WERI-Rb-1 (cell line): Measurements from ENCODE around the gene DYSF.

Experiments
- DNase-seq: peaks from one replicate; pipeline ENCODE4 v3.0.0-alpha.2; 2020
- H3K27ac ChIP-seq: fragments of 250-450 bp; sonication (Bioruptor Pico); 2 replicates; pipeline ENCODE4 v1.5.1; 2020; ENCODE audit warnings: mild to moderate bottlenecking, moderate library complexity
- H3K27me3 ChIP-seq: fragments of 250-450 bp; sonication (Bioruptor Pico); 2 replicates; pipeline ENCODE4 v1.5.1; 2021; ENCODE audit warnings: mild to moderate bottlenecking, low read depth, moderate library complexity; ENCODE audit not compliant: insufficient read depth, severe bottlenecking
- H3K36me3 ChIP-seq: fragments of 250-450 bp; sonication (Bioruptor Pico); 2 replicates; pipeline ENCODE4 v1.5.1; 2020; ENCODE audit warnings: mild to moderate bottlenecking, moderate library complexity
- H3K4me3 ChIP-seq: 2 replicates; pipeline ENCODE4 v1.5.1; 2011; ENCODE audit warnings: low read depth, mild to moderate bottlenecking, control low read depth, low read length
- H3K9me3 ChIP-seq: fragments of 250-450 bp; sonication (Bioruptor Pico); 2 replicates; pipeline ENCODE4 v1.5.1; 2021; ENCODE audit warnings: mild to moderate bottlenecking, moderate library complexity; ENCODE audit not compliant: severe bottlenecking
- CTCF ChIP-seq: IDR thresholded peaks from 2 replicates; pipeline ENCODE4 v1.5.1; 2011; ENCODE audit warnings: low read depth, mild to moderate bottlenecking, control low read depth, inconsistent platforms, low read length

Gene DYSF

GRCh38 chr2:71635798-71636197 lies 182.4 kb downstream of the DYSF start:
- no peak for TF ChIP-seq CTCF
- no peak for DNase-seq
- Histone ChIP-seq H3K9me3 (no peaks in the 10 kb centered on the region), H3K4me3 (no peak overlapping the region), H3K36me3 (no peaks in the 10 kb centered on the region), H3K27me3 (no peaks in the 10 kb centered on the region), H3K27ac (no peak overlapping the region)

- DNase-seq: no peak
- no peak overlapping the region for H3K4me3 ChIP-seq
- H3K36me3 ChIP-seq: no peaks in the 10 kb centered on the region
- no peaks in the 10 kb centered on the region for H3K9me3 ChIP-seq
- H3K27me3 ChIP-seq: no peaks in the 10 kb centered on the region
- no peak for TF ChIP-seq CTCF
- H3K27ac ChIP-seq: no peak overlapping the region
These were observed 183.8 kb downstream of the DYSF start for GRCh38 chr2:71637168-71637567.

- Histone ChIP-seq H3K4me3 (no peak overlapping the region), H3K36me3 (no peaks in the 10 kb centered on the region), H3K9me3 (no peaks in the 10 kb centered on the region), H3K27me3 (no peaks in the 10 kb centered on the region), H3K27ac (no peak overlapping the region)
- no peak for TF ChIP-seq CTCF
- DNase-seq: no peak
These were observed 184.4 kb downstream of the DYSF start for GRCh38 chr2:71637736-71638135.

- DNase-seq: no peak
- H3K9me3 ChIP-seq: no peaks in the 10 kb centered on the region
- H3K27ac ChIP-seq: no peak overlapping the region
- no peak for TF ChIP-seq CTCF
- H3K36me3 ChIP-seq: no peaks in the 10 kb centered on the region
- H3K4me3 ChIP-seq: no peak overlapping the region
- no peaks in the 10 kb centered on the region for H3K27me3 ChIP-seq
These were observed 186.4 kb downstream of the DYSF start for GRCh38 chr2:71639735-71640134.

GRCh38 chr2:71640489-71640888 lies 187.1 kb downstream of the DYSF start:
- no peak for TF ChIP-seq CTCF
- no peaks in the 10 kb centered on the region for H3K27me3 ChIP-seq
- H3K36me3 ChIP-seq: no peaks in the 10 kb centered on the region
- H3K4me3 ChIP-seq: no peak overlapping the region
- no peak overlapping the region for H3K27ac ChIP-seq
- peak; percentile 70 for DNase-seq
- H3K9me3 ChIP-seq: no peaks in the 10 kb centered on the region

- TF ChIP-seq CTCF: no peak
- no peak for DNase-seq
- H3K9me3 ChIP-seq: no peaks in the 10 kb centered on the region
- no peak overlapping the region for H3K27ac ChIP-seq
- H3K4me3 ChIP-seq: no peak overlapping the region
- H3K36me3 ChIP-seq: no peaks in the 10 kb centered on the region
- no peaks in the 10 kb centered on the region for H3K27me3 ChIP-seq
These were observed 190.5 kb downstream of the DYSF start for GRCh38 chr2:71643674-71644357.
